ENCODE data around the gene RBL1. TPM values are rescaled to one million over a fixed set of nuclear protein-coding genes. Genes with fewer than 3 reads are reported as not detected.

Gene RBL1
- total RNA-seq, 1 donor from 2014 or later, result 7.6 TPM

- no peak for ATAC-seq
These were observed 18.2 kb upstream of the RBL1 start for GRCh38 chr20:37114012-37114411.

GRCh38 chr20:37111926-37112455 lies 16.2 kb upstream of the RBL1 start:
- ATAC-seq, result no peak
- Histone ChIP-seq H3K9me3 (no peaks in the 10 kb centered on the region), H3K27ac (no peak overlapping the region), H3K4me1 (no peaks in the 10 kb centered on the region), H3K36me3 (no peaks in the 10 kb centered on the region), H3K4me3 (no peak overlapping the region), H3K27me3 (ENCODE audit: low read depth) (no peaks in the 10 kb centered on the region)
- intact Hi-C loops (cut with DNase I), result no loop called here
- DNase-seq, result no peak
- TF ChIP-seq, protein P1, sequence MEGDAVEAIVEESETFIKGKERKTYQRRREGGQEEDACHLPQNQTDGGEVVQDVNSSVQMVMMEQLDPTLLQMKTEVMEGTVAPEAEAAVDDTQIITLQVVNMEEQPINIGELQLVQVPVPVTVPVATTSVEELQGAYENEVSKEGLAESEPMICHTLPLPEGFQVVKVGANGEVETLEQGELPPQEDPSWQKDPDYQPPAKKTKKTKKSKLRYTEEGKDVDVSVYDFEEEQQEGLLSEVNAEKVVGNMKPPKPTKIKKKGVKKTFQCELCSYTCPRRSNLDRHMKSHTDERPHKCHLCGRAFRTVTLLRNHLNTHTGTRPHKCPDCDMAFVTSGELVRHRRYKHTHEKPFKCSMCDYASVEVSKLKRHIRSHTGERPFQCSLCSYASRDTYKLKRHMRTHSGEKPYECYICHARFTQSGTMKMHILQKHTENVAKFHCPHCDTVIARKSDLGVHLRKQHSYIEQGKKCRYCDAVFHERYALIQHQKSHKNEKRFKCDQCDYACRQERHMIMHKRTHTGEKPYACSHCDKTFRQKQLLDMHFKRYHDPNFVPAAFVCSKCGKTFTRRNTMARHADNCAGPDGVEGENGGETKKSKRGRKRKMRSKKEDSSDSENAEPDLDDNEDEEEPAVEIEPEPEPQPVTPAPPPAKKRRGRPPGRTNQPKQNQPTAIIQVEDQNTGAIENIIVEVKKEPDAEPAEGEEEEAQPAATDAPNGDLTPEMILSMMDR (IDR thresholded peaks at IDR 0.05), result no peak

More at GRCh38 chr20:37114012-37114411, 18.2 kb upstream of the RBL1 start:
- Histone ChIP-seq H3K27ac (no peak overlapping the region), H3K27me3 (ENCODE audit: low read depth) (no peaks in the 10 kb centered on the region), H3K4me3 (no peak overlapping the region), H3K36me3 (no peaks in the 10 kb centered on the region), H3K9me3 (no peaks in the 10 kb centered on the region), H3K4me1 (no peaks in the 10 kb centered on the region)
- TF ChIP-seq, protein P1 (IDR thresholded peaks at IDR 0.05), result no peak
- DNase-seq, result no peak
- intact Hi-C loops (cut with DNase I), result no loop called here

DNA sequence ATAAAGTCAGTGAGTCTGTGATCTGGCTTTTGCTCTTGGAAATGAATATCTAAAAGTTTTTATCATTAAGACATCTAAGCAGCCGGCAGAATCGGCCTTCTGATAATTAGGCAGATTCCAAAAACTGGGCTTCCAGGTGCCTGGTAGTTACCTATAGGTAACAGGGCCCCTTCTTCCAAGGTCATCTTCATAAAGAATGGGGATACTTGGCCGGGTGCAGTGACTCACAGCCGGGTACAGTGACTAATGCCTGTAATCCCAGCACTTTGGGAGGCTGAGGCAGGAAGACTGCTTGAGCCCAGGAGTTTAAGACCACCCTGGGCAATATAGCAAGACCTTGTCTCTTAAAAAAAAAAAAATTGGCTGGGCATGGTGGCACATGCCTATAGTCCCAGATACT lies 12.9 kb upstream of the RBL1 start:
- DNase-seq (no peak), ATAC-seq (no peak)
- no peak overlapping the region for H3K27ac ChIP-seq
- H3K36me3 ChIP-seq, result no peaks in the 10 kb centered on the region
- H3K27me3 ChIP-seq (ENCODE audit: low read depth), result no peaks in the 10 kb centered on the region
- intact Hi-C loops (cut with DNase I), result no loop called here
- H3K4me1 ChIP-seq, result no peaks in the 10 kb centered on the region
- no peaks in the 10 kb centered on the region for H3K9me3 ChIP-seq
- TF ChIP-seq, protein P1 (IDR thresholded peaks at IDR 0.05), result no peak
- no peak overlapping the region for H3K4me3 ChIP-seq

DNA sequence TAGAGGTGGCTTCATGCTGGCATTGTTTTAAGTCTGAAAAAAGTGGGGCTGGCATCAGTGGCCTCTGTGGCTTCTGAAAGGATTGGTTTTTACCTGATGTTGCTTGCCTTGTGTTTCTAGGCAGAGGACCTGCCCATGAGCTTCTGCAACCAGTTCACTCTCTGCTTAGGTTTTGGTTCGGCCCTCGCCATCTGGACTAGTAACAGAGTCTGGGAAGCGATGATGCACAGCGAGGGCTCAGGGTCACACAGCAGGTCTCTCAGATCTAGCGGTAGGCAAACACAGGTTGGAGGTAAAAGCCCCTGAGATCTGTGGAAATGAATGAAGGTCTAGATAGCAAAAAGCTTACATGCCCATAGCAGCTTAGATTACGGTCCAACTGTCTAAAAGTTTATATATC lies 6.8 kb upstream of the RBL1 start:
- H3K9me3 ChIP-seq, result no peaks in the 10 kb centered on the region

GRCh38 chr20:37096415-37097041 lies 731 bp upstream of the RBL1 start:
- intact Hi-C loops (cut with DNase I), result no loop called here
- peak overlapping the region; percentile 82 for H3K27ac ChIP-seq
- no peaks in the 10 kb centered on the region for H3K27me3 ChIP-seq (ENCODE audit: low read depth)
- no peak for DNase-seq
- H3K4me1 ChIP-seq, result peaks cover 10% of the 10 kb centered on the region
- H3K4me3 ChIP-seq, result peak overlapping the region; percentile 100
- no peak for ATAC-seq
- no peaks in the 10 kb centered on the region for H3K36me3 ChIP-seq
- no peaks in the 10 kb centered on the region for H3K9me3 ChIP-seq
- TF ChIP-seq, protein P1 (IDR thresholded peaks at IDR 0.05), result no peak

More for the DNA sequence above, 6.8 kb upstream of the RBL1 start:
- ATAC-seq (no peak), DNase-seq (no peak)
- TF ChIP-seq, protein P1 (IDR thresholded peaks at IDR 0.05), result no peak
- H3K4me1 ChIP-seq, result no peaks in the 10 kb centered on the region
- H3K27ac ChIP-seq, result no peak overlapping the region
- intact Hi-C loops (cut with DNase I), result no loop called here
- no peak overlapping the region for H3K4me3 ChIP-seq
- no peaks in the 10 kb centered on the region for H3K27me3 ChIP-seq (ENCODE audit: low read depth)
- no peaks in the 10 kb centered on the region for H3K36me3 ChIP-seq
